Measurements from ENCODE around the gene ALDH5A1. TPM values are rescaled to one million over a fixed set of nuclear protein-coding genes. Genes with fewer than 3 reads are reported as not detected.
"Not testable (repeated sequence)": the region's sequence is repeated elsewhere in the genome, so short reads cannot be mapped to it uniquely, and the experiment has no call there.

Gene ALDH5A1
- polyA plus RNA-seq, 4 donors, result 28.9 to 32.8 (median 31.3) TPM

DNA sequence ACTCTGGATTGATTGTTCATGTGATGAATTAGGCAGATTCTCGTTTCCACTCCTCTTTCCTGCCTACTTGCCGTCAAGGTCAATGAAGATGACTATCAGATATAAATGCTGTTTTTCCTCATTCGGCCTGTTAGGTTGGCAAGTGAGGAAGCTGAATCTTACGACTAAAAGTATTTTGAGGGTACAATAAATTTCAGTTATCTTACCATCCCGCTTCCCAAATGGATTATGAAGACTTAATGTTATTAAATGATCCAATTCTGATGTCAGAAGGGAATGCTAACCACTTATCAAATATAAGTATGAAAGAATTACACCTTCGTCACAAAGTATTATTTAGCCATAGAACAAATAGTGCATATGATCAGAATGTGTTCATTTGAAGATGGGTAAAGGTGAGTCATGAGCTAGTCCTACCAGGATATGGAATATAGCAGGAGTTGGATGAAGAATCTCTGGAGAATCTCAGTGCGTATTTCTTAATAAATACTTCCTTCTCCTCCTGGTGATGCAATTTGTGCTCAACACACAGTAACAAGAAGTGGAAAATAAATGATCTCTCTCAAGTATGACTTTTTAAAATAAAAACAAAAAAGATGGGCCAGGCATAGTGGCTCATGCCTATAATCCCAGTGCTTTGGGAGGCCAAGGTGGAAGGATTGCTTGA is 10.0 kb upstream of the ALDH5A1 start:
- DNase-seq (ENCODE audit: low read depth in 4 of 4, low spot score in 3 of 4), result no peak

DNA sequence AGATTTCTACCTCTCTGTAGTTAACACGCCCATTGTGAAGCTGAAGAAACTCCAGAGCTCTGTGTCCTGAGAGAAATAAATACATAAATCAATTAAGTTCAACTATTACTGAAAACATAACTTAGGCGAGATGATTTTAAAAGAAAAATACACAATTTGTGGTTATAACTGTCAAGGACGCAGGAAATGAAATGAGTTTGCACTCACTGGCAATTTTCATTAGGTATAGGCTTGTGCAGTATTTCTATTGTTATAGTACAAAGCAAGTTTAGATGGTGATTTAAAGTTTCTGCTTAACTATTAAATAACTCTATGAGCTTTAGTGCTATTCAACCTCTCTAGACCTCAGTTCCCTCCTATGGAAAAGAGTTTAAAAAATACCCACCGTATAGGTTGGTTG is 8.7 kb upstream of the ALDH5A1 start:
- DNase-seq (ENCODE audit: low read depth in 4 of 4, low spot score in 3 of 4), result no peak

DNA sequence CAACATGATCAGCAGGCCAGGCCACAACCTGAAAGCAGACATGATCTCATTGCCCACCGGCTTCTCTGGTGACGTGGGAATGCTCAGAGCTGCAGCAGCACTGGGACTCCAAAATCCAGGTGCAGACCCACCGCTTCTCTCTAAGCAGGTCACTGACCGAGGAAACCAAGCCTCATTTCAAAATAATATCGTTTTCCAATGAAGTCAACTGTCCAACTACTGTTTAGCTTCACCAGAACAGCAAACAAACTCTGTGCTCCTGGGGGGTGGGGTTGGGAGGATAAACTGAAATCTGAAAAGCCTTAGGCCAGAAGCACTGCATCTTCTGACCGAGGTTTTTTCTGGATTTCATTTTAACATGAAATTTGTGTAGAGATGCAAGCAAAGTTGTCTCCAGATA is 5.3 kb upstream of the ALDH5A1 start, which contains the start of gene GPLD1:
Gene GPLD1, minus strand, starts transcription at position 109 of the 400 bp plus-strand sequence. Its CDS starts 67 bp downstream, at position 42.
- DNase-seq (ENCODE audit: low read depth in 4 of 4, low spot score in 3 of 4), result no peak

DNA sequence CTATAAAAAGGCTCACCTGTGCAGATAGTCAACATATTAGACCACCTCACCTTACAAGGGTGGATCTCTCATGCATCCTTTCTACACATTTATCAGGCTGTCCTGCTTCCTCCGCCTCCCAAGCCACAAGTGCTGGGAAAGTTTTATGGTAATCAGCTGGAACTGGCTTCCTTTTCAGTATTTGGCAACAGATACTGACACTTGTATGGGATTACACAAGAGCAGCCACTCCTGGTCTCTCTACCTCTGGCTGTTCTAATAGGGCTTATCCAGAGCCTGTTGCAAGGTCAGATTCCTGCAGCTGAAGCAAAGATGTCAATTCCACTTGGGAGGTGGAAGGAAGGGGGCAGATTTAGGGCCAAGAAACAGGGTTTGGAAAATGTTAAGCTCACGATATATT is 4.9 kb upstream of the ALDH5A1 start:
- DNase-seq (ENCODE audit: low read depth in 4 of 4, low spot score in 3 of 4), result no peak

DNA sequence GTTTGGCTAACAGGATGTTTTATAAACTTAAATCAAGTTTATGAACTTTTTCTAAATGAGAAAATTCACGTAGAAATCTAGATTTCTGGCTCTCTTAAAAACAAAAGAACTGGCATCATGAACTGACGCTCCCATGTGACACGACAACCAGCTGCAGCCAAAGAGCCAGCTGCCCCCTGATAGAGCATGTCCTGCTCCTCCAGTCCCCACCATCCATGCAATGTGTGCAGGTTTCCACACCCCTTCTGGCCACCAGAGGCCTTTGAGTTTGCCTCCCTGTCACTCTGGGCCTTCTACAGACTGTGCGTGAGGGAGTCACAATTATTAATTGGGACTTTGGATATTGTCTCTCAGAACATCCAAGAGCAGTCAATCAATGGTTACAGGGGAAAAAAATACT is 3.8 kb upstream of the ALDH5A1 start:
- no peak for DNase-seq (ENCODE audit: low read depth in 4 of 4, low spot score in 3 of 4)

DNA sequence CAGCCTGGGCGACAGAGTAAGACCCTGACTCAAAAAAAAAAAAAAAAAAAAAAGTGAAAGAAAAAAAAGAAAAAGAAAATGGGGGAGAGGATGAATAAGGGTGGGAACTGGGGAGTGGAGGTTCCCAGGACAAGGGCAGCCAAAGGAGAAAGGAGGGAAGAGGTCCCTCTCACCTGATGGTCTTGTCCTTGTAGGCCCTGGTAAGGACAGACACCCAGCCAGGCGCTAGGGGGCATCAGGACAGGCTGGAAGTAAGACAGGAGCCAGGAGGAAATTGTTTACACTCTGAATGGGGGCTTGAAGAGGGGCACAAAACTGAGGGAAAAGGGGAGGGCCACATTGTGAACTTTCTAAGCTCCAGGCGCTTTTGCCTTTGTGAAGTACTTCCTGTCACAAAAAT is 2.3 kb upstream of the ALDH5A1 start:
- DNase-seq (ENCODE audit: low read depth in 4 of 4, low spot score in 3 of 4), result no peak

DNA sequence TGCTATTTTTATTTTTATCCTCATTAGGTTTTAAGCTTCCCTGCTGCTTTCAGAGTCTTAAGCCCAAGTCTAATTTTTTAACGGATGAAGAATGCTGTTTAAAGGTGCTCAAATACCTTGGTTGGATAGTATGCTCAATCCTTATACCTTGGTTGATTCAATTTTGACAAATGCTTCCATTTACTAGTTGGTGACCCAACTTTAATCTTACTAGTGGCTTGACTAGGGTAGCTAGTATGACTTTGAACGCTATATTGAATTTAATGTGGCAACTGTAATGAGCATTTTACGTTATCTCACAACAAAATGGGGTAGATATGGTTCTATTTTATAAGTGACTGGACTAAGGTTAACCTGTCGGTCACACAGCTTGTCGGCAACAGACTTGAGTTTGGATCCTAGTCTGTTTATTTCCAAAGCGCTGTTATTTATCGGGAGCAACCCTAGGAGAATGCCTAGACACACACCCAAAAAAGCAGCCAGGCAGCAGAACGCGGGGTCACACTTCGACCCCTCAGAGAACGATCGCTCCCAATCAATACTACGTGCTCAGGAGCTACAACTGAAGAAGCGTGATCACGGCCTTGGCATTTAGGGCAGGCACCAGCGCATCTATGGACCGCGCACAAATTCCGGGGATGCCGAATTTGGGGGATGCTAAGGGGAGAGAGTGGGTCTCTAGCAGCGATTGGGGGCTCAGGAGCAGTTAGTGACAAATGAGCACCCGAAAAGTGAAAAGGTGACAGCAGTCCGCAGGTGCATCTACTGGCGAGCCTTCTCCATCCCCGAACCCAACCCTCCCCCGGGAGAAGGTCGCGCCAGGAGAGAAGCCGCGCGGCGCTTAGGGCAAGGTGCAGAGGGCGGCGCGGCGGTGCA is 586 bp upstream of the ALDH5A1 start:
- no peak for DNase-seq (ENCODE audit: low read depth in 4 of 4, low spot score in 3 of 4)

DNA sequence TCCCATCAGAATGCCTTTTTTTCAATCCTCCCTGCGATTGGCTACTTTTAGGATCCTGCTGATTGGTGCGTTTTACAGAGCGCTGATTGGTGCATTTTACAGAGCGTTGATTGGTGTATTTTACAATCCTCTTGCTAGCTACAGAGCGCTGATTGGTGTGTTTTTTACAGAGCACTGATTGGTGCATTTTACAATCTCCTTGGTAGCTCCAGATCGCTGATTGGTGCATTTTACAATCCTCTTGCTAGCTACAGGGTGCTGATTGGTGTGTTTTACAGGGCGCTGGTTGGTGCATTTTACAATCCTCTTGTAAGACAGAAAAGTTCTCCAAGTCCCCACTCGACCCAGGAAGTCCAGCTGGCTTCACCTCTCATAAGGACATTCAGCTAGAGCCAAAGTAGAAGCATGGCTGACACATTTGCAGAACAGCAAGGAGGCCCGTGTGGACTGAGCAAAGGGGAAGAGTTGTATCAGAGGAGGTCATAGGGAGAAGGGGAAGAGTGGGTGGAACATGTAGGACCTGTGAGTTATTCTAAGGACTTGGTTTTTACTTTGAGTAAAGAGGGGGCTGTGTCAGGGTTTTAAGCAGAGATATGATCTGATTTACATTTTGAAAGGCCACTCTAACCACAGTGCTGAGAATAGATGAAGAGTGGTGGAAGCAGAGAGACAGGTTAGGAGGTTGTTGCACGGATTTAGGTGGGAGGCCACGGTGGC is 2.6 kb downstream of the ALDH5A1 start:
- no peak for DNase-seq (ENCODE audit: low read depth in 4 of 4, low spot score in 3 of 4)

DNA sequence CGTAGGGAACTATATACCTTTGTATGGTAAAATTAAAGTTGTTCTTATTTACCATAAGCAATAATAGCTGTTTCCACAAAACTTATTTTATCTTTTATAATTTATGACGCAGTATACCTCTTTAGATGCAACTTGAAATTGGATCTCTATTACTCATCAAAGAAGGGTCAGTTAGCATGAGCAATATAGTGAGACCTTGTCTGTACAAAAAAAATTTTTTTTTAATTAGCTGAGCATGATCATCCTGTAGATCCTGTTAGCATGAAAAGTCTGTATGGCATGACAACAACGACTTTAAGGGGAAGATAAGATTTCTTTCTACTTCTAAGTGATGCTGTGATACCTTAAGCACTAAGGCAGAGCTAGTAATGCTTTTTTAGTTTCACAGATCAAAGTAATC is 5.9 kb downstream of the ALDH5A1 start:
- DNase-seq (ENCODE audit: low read depth in 4 of 4, low spot score in 3 of 4), result no peak

DNA sequence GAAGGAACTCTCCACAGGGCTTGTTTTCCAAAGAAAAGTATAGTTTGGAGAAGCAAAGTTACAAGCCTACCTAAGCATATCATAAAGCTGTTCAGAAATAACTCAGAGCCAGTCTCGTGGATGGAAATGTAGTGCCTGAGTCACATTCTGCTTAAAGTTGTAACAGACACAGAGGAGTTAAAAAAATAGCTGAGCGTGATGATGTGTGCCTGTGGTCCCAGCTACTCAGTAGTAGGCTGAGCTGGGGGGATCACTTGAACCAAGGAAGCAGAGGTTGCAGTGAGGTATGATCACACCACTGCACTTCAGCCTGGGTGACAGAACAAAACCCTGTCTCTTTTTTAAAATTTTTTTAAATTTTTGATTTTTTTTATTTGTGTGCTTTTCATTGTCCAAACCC is 6.6 kb downstream of the ALDH5A1 start:
- no peak for DNase-seq (ENCODE audit: low read depth in 4 of 4, low spot score in 3 of 4)

DNA sequence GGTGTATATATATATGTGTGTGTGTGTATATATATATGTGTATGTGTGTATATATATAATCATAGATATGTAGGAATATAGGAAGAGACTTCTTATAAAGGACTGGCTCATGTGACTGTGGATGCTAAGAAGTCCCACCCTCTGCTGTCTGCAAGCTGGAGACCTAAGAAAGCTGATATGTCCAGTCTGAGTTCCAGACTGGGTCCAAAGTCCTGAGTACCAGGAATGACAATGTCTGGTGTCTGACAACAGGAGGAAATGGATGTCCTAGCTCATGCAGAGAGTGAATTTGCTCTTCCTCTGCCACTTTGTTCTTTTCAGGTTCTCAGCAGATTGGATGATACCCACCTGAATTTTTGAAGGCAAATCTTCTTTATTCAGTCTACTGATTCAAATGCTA is 7.1 kb downstream of the ALDH5A1 start:
- no peak for DNase-seq (ENCODE audit: low read depth in 4 of 4, low spot score in 3 of 4)

DNA sequence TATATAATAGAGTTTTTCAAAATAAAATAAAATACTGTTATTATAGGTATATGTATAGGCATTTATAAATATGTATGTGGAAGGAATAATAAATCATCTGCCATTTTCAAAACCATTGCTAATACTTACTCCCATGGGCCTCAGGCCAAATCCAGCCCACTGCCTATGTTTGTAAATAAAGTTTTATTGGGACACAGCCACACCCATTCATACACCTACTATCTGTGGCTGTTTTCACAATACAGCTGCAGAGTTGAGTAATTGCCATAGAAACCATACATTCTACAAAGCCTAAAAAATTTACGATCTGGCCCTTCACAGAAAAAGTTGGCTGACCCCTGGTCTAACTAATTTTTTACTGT is 9.5 kb downstream of the ALDH5A1 start:
- no peak for DNase-seq (ENCODE audit: low read depth in 4 of 4, low spot score in 3 of 4)

DNA sequence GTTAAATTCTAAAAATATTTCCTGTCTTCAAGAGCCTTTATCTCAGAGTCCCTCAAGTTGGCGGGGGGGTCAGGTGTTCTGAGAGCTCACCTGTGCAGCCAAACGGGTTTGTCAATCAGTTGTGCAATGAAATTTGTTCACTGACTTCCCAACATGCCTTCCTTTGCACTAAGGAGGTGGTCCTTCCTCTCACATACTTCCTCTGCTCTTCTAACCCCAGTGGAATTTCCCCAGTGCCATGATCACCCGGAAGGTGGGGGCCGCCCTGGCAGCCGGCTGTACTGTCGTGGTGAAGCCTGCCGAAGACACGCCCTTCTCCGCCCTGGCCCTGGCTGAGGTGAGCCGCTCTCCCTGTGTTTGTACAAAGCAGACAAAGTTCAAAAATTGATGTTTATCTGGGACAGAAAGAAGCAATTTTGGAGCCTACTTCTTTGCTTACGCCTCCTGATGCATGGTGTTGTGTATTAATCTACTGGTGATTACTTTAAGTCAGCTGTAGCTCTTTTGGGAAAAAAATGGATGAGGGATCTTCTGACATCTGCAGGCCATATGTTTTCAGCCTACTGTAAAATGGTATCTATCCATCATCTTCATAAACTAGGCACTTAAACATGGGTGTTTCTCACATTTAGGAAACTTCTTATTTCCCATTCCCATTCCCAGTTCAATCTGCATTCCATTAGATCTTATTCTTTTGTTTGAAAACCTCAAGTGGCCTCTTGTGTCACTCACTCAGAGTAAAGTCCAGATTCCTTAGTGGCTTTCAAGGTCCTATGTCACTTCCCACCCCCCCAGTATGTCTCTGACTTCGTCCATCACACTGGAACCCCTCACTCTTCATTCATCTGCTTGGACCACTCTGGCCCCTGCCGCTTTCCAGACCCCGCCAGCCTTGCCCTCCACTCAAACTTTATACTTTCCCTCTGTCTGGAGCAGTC is 10.1 kb downstream of the ALDH5A1 start:
- no peak for DNase-seq (ENCODE audit: low read depth in 4 of 4, low spot score in 3 of 4)

DNA sequence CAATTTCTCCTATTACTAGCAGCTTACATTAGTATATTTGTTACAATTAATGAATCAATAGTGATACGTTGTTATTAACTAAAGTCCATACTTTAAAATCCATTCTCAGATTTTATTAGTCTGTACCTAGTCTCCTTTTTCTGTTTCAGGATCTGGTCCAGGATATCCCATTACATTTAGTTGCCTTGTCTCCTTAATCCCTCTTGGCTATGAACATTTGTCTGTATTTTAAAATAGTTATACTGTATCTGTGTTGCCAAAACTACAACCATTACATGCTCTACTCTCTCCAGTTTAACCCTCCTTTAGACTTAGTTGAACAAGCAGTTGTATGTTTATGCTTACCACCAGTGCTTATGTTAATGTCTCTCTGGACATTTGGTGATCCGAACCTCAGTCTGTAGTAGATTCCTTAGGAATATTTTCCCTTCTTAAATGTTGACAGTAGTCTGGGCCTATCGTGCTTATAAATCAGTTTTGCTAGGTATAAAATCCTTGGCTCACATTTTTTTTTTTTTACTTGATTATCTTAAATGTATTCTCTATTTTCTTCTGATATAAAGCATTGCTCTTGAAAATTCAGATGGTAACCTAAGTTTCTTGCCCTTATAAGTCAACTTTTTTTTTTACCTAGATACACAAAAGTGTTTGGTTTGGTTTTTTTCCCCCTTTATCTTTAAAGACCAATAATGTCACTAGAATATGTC is 12.2 kb downstream of the ALDH5A1 start:
- DNase-seq (ENCODE audit: low read depth in 4 of 4, low spot score in 3 of 4), result no peak

DNA sequence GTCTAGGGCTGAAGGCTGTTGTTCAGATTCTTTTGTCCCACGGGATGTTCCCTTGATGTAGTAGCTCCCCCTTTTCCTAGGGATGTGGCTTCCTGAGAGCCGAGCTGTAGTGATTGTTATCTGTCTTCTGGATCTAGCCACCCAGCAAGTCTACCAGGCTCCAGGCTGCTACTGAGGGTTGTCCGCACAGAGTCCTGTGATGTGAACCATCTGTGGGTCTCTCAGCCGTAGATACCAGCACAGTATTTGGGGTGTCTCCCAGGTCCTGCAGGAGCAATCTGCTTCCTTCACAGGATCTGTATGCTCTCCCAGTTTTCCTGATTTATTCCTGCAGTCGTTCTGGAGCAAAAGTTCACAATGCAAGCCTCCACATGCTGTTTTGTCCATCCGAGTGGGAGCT is 17.2 kb downstream of the ALDH5A1 start:
- DNase-seq (ENCODE audit: low read depth in 4 of 4, low spot score in 3 of 4), result not testable (repeated sequence)

DNA sequence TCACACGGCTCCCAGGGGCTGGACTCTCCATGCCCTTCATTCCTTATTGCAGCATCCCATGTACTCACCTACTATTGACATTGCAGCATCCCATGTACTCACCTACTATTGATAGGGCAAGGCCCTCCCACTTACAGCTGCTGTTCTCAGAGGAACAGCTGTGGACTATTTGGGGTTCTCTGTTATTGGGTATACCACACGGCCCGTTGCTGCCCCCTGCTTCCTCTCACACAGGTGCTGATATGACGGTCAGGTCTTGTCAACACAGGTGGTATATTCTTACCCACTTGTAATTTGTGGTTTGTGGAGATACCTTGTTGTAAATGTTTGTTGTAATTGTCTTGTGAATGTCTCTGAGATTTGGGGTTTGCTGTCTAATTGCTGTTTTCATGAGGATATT is 18.8 kb downstream of the ALDH5A1 start:
- DNase-seq (ENCODE audit: low read depth in 4 of 4, low spot score in 3 of 4), result no peak

DNA sequence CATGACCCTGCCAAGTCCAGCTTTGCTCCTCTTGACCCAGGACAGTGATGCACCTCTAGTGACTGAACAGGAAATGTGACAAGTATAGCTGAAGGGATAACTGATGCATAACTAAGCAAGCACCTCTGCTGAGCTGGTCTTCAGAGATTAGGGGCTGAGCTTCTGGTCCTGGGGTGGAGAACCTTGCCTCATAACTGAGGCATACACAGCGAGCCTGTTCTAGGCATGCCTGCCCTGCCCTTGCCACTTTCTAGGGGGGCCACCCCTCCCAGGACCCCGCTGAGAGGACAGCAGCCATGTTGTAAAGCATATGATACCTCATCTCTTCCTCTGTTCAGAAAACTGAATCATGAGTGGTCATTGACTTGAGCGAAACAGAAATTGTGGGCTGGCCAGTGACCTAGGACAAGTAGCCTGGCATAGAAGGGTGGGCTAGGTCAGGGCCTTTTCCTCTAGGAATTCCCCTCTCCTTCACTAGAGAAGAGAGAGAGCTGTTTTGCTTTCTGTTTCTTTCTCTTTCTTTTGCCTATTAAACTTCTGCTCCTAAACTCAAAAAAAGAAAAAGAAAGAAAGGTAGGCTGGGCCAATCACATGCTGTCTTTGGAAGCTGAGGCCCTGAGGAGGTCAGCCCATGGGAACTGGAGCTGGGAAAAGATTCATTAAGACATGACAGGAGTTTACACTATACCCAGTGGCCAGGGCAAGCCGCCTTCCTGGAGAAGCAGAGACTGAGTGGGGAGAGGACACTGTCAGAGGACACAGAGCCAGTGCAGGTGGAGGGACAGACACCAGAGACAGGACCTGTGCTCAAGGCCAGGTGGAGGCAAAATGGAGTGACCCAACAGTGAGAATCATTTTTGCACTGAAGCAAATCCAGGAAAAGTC is 23.1 kb downstream of the ALDH5A1 start:
- DNase-seq (ENCODE audit: low read depth in 4 of 4, low spot score in 3 of 4), result no peak

DNA sequence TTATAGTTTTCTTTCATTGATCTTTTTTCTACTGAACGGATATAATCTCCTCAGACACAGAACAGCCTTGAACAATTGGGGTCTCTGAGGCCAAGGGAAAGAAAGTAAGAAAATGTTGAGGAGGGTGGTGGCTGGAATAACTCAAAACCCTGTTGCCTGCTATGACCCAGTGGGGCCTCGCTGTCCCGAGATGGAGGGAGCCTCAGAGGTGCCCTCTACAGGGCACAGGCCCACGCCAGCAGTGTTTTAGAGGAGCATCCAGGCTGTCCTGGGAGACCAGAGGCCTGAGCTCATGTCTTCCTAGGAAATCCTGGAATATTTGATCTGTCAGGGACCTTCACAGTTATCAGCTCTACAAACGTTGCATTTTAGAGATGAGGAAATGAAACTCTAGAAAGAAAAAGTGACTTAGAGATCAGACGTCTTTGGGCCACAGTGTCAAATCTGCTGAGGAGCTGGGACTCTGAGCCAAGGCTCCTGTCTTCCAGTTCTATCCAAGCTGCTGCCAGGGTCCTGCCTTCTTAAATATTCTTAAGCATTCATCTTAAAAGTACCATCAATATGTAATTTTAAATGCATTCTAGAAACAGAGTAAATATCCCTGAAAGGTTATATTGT is 26.3 kb downstream of the ALDH5A1 start:
- no peak for DNase-seq (ENCODE audit: low read depth in 4 of 4, low spot score in 3 of 4)
